Central memory CD8-positive, alpha-beta T cell (primary cell): Measurements from ENCODE around the gene CKS1B.

ENCODE experiments used
- ATAC-seq: fragments of 150-1000 bp; cut with Tn5 transposase; replicated peaks from 2 replicates; pipeline ENCODE4 v1.10.0; 2022; ENCODE audit warnings: mild to moderate bottlenecking, moderate FRiP score, moderate number of reproducible peaks; ENCODE audit not compliant: poor library complexity, severe bottlenecking; ENCODE audit errors: extremely low read depth
- DNase-seq, 2 donors: peaks; one replicate each; pipeline ENCODE4 v3.0.0; 2021; ENCODE audit warnings: low spot score in 2 of 2
- H3K27ac Mint-ChIP-seq: one replicate; pipeline ENCODE4 v1.8.0; 2022; ENCODE audit warnings: low read depth, mild to moderate bottlenecking, moderate library complexity, mixed read lengths
- H3K27me3 Mint-ChIP-seq: one replicate; pipeline ENCODE4 v1.8.0; 2022; ENCODE audit warnings: mixed read lengths
- H3K36me3 Mint-ChIP-seq: one replicate; pipeline ENCODE4 v1.8.0; 2022; ENCODE audit warnings: mild to moderate bottlenecking, moderate library complexity, mixed read lengths; ENCODE audit not compliant: insufficient read depth
- H3K4me1 Mint-ChIP-seq: one replicate; pipeline ENCODE4 v1.8.0; 2022; ENCODE audit warnings: mixed read lengths
- H3K4me3 Mint-ChIP-seq: one replicate; pipeline ENCODE4 v1.8.0; 2022; ENCODE audit warnings: mild to moderate bottlenecking, moderate library complexity, mixed read lengths
- H3K9me3 Mint-ChIP-seq: one replicate; pipeline ENCODE4 v1.8.0; 2022; ENCODE audit warnings: mixed read lengths

The CKS1B gene

DNA sequence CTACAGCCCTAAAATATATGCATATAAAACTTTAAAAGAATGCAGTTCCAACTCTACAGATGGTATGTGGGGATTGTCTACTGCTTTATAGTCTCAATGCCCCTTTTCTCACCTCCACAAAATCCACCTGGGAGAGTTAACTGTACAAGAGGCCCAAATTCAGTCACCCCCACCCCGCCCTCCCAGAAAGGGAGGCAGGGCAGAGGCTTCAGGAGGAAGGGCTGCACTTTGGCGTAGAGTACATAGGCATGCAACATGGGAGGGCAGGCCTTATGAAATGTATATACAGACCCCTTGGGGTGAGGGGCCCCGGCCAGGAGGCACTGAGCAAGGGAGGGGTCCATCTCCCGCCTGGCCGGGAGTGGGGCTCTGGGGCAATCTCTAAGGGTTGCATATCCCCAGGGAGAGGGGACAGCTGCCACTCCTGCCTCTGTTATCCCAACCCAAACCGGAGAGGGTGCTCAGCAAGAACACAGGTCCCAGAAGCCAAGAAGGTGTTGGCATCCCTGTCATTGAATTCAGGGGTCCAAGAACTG, 11.6 kb upstream of the CKS1B start:
- H3K36me3 Mint-ChIP-seq, result peaks cover 37% of the 10 kb centered on the region
- no peaks in the 10 kb centered on the region for H3K9me3 Mint-ChIP-seq
- ATAC-seq, result no peak
- DNase-seq, result no peak
- H3K27me3 Mint-ChIP-seq, result no peaks in the 10 kb centered on the region
- H3K4me3 Mint-ChIP-seq, result peak overlapping the region; percentile 81
- H3K27ac Mint-ChIP-seq, result peak overlapping the region; percentile 86
- peaks cover 26% of the 10 kb centered on the region for H3K4me1 Mint-ChIP-seq

DNA sequence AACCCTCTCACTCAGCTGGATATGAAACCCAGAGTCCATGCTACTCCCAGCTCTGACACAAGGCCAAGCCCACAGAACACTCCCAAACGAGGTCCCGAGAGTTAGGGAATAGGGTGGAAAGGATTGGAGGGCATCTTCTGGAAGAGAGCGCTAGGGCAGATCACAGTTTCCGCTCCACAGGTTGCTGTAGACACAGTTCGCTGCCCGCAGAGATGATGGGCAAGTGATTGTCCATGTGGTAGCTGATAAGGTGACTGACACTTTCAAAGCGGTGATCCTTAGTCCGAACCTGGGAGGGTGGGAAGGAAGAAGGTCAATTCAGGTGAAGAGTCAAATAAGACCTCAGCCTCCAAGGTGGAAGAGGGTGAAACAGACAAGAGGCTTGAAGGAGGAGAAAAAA, 10.8 kb upstream of the CKS1B start:
- Mint-ChIP-seq H3K36me3 (peaks cover 40% of the 10 kb centered on the region), H3K9me3 (no peaks in the 10 kb centered on the region), H3K27ac (no peak overlapping the region), H3K4me1 (peaks cover 33% of the 10 kb centered on the region), H3K27me3 (no peaks in the 10 kb centered on the region), H3K4me3 (no peak overlapping the region)
- DNase-seq (no peak), ATAC-seq (no peak)

DNA sequence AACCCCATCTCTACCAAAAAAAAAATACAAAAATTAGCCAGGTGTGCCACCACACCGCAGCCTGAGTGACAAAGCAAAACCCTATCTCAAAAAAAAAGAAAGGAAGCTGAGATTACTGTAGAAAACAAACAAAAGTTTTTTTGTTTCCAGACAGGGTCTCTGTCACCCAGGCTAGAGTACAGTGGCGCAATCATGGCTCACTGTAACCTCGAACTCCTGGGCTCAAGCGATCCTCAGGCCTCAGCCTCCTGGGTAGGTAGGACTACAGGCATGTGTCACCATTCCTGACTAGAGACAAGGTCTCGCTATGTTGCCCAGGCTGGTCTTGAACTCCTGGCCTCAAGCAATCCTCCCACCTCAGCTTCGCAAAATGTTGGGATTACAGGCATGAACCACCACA, 10.1 kb upstream of the CKS1B start:
- ATAC-seq, result no peak
- no peak for DNase-seq
- Mint-ChIP-seq H3K27ac (no peak overlapping the region), H3K27me3 (no peaks in the 10 kb centered on the region), H3K4me3 (no peak overlapping the region), H3K9me3 (no peaks in the 10 kb centered on the region), H3K4me1 (peaks cover 40% of the 10 kb centered on the region), H3K36me3 (peaks cover 42% of the 10 kb centered on the region)

DNA sequence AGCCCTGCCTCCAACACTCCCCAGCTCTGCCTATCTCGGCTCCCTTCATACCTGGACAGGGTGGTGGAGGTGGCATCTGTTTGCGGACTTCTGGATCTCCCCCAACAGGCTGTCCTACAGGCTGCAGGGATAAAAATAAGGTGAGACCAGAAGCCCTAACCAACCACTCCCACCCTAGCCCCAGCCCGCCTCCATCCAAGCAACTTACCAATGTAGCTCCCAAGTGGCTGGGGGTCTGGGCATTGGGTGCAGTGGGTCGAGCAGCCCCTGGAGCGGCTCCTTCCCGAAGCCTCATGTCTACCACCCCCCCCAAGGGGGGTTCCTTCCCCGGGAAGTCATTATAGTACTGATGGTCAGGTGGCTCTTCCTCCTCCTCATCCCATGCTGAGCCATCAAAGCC, 8.4 kb upstream of the CKS1B start:
- Mint-ChIP-seq H3K9me3 (no peaks in the 10 kb centered on the region), H3K27me3 (no peaks in the 10 kb centered on the region), H3K4me1 (peaks cover 39% of the 10 kb centered on the region), H3K4me3 (no peak overlapping the region), H3K27ac (no peak overlapping the region), H3K36me3 (peaks cover 40% of the 10 kb centered on the region)
- DNase-seq (no peak), ATAC-seq (no peak)

DNA sequence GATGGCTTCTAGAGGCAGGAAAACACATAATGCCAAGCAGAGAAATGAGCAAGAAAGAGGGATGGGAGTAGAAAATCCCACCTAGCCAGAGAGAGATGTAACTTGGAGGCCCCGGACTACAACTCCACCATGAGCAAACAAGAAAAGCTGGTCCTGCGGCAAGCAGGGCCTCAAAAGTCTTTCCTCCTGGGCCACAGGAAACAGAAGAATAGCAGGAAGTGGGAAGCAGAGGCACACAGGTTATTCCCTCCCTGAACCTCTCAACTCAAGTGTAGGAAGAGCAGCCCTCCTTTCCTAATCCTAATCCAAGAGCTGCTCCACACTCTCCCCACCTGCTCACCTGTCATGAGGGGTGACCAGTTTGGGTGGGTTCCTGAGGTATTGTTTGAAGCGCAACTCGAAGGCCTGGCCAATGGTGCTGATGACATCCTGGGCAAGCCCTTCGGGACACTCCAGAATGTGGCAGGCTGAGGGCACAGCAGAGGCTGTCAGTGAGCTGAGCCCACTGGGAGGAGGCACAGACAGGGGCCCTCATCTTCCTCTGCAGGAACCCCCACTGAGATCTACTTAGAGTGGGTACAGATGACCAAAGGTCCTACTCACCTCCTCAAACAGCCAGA, 7.0 kb upstream of the CKS1B start:
- ATAC-seq, result no peak
- no peak overlapping the region for H3K4me3 Mint-ChIP-seq
- H3K27ac Mint-ChIP-seq, result no peak overlapping the region
- H3K27me3 Mint-ChIP-seq, result no peaks in the 10 kb centered on the region
- no peak for DNase-seq
- H3K36me3 Mint-ChIP-seq, result peaks cover 34% of the 10 kb centered on the region
- H3K9me3 Mint-ChIP-seq, result no peaks in the 10 kb centered on the region
- H3K4me1 Mint-ChIP-seq, result peaks cover 46% of the 10 kb centered on the region

DNA sequence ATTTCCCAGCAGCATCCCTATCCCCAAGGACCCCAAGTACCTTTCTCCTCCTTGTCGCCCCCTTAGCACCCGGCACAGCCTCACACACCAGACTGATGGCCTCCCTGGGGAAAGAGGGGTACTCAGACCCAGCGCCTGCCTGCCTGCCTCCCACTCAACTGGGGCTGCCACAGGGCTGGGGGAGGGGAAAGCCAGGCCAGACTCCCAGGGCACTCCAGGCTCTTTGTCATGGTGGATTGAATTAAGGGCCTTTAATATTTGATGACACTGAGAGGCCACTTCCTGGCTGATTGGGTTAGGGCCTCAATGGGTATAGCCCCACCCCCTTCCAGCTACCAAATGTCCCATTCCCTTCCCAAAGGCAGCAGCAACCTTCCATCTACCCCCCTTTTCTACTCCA, 5.8 kb upstream of the CKS1B start:
- Mint-ChIP-seq H3K36me3 (peaks cover 30% of the 10 kb centered on the region), H3K4me1 (peaks cover 45% of the 10 kb centered on the region), H3K27ac (peak overlapping the region; percentile 72)

DNA sequence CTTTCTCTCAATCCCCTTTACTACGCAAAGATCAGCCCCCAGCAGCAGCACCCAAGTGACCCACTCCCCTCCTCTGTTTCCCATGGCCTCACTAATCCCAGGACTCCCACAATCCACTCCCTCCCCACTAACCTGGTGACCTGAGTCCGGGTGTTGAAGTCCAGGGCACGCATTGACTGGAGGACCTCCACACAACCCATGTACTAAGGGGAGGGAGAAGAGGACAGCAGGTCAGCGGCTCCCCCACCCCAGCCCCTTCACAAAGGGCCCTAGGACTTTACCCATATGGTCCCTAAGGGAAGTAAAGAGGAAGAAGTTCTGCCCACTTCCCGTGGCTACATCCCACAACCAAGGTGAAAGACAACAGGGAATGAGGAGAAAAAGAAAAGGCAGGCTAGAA, 5.2 kb upstream of the CKS1B start:
- peak overlapping the region; percentile 72 for H3K27ac Mint-ChIP-seq
- H3K27me3 Mint-ChIP-seq, result no peaks in the 10 kb centered on the region
- ATAC-seq (no peak), DNase-seq (no peak)
- H3K4me1 Mint-ChIP-seq, result peaks cover 42% of the 10 kb centered on the region
- H3K36me3 Mint-ChIP-seq, result peaks cover 26% of the 10 kb centered on the region
- H3K4me3 Mint-ChIP-seq, result no peak overlapping the region
- H3K9me3 Mint-ChIP-seq, result no peaks in the 10 kb centered on the region

More for the DNA sequence above, 5.8 kb upstream of the CKS1B start:
- no peak overlapping the region for H3K4me3 Mint-ChIP-seq
- no peaks in the 10 kb centered on the region for H3K27me3 Mint-ChIP-seq
- H3K9me3 Mint-ChIP-seq, result no peaks in the 10 kb centered on the region
- ATAC-seq, result no peak
- no peak for DNase-seq

DNA sequence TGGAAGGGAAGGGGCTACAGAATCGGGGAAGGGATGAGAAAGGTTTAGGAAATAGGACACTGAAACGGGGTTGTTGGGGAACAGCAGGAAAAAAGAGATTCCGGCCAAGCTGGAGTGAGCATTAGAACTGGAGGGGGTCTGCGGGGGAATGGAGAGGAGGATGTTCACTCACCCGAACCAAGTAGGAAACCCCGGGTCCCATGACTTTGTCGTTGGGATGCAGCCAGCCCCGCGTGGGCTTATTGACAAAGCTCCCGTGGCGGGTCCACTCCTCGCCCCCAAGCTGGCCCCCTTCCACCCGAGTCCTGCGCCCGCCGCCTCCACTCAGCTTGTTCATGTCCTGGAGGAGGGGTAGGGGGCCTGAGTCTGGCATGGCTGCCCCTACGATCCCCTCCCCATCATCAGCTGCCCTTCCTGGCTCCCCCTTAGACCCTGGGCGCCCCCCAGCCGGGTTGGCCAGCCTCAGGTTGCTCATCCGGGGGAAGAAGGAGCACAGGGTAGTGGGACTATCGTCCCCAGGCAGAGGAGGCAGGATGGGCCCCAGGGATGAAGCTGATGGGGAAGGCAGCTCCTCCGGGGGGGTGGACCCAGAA, 4.5 kb upstream of the CKS1B start:
- no peak for ATAC-seq
- Mint-ChIP-seq H3K27me3 (no peaks in the 10 kb centered on the region), H3K36me3 (peaks cover 22% of the 10 kb centered on the region), H3K9me3 (no peaks in the 10 kb centered on the region), H3K27ac (peak overlapping the region; percentile 72), H3K4me3 (no peak overlapping the region), H3K4me1 (peaks cover 42% of the 10 kb centered on the region)
- DNase-seq, result no peak

DNA sequence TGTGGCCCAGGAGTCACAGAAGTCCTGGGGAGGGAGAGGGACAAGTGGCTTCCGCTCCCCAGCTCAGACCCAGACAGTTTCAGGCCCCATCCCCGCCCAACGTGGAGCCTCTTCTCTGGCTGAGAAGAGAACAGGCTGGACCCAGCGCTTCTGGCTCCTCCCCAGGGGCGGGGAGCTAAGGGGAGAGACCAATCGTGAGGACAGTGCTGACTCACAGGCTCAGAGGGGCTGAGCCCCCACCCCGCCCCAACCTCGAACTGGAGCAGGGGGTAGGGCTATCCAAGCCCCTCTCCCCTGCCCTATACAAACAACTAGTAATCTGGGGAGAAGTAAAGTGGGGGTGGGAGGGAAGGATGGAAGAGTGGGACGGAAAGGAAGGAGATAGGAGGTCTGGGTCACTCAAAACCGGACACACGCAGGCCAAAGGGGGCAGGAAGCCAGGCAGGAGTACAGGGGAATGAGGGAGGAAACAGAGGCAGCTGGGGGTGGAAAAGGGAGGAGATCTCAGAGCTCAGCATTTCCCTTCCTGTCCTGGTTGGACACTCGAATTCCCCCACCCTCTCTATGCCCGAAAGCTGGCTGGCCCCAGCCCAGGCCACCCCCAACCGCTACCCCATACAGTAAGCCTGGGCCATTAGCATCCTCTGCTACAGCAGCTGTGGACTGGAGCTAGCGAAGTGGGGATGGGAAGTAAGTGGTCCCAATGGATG, 3.7 kb upstream of the CKS1B start, which contains the start of gene SHC1:
SHC1 (minus strand) TSS at position 117 of the 710 bp plus-strand sequence. CDS start 221 bp downstream, outside the sequence.
- Mint-ChIP-seq H3K27me3 (no peaks in the 10 kb centered on the region), H3K9me3 (no peaks in the 10 kb centered on the region), H3K4me3 (peak within 1 kb of the TSS; percentile 29), H3K4me1 (peaks cover 42% of the 10 kb centered on the region), H3K27ac (peak within 1 kb of the TSS; percentile 72), H3K36me3 (peaks cover 19% of the 10 kb centered on the region)
- ATAC-seq (no peak), DNase-seq (no peak)

DNA sequence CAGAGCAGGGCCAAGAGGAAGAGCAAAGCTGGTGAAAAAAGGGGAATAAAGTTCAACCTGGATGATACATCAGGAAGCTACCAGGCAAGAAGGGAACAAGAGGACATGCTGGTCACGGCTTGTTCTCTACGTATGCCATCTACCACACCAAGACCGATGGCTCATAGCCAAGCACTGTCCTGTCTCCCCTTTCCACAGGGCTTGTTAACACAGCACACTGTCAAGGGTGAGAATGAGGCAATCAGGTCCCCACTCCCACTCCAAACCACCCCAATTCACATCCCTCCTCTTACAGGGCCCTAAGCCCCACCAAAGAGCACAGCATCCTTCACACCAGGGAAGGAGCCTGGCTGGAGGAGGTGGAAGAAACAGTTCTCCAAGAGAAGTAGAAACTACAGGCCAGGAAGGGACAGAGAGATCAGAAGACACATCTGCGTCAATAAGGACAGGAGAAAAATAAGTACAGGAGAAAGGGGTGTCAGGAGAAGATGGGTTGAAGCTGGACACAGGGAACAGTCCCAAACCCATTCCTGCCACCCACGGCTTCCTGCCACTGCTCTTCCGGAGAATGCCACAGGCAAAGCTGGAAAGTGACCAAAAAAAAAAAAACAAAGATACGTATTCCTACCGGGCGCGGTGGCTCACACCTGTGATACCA, 3.0 kb upstream of the CKS1B start:
- ATAC-seq, result no peak

DNA sequence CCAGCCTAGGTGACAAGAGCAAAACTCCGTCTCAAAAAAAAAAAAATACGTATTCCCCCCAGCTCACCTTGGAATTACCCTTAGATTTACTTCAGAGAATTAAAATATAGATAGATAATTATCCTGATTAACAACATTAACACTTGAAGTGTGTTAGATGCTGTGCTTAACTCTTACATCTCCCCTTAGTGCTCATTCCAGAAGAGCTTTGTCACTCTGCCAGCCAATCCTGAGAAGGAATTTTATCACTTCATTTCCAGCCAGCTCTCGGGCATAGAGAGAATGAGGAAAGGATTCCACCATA, 2.3 kb upstream of the CKS1B start:
- no peaks in the 10 kb centered on the region for H3K9me3 Mint-ChIP-seq
- H3K4me3 Mint-ChIP-seq, result no peak overlapping the region
- H3K36me3 Mint-ChIP-seq, result peaks cover 14% of the 10 kb centered on the region
- ATAC-seq, result no peak
- no peaks in the 10 kb centered on the region for H3K27me3 Mint-ChIP-seq
- peaks cover 42% of the 10 kb centered on the region for H3K4me1 Mint-ChIP-seq
- no peak for DNase-seq
- no peak overlapping the region for H3K27ac Mint-ChIP-seq

More for the DNA sequence above, 3.0 kb upstream of the CKS1B start:
- no peak for DNase-seq
- Mint-ChIP-seq H3K27me3 (no peaks in the 10 kb centered on the region), H3K27ac (peak overlapping the region; percentile 72), H3K36me3 (peaks cover 17% of the 10 kb centered on the region), H3K4me3 (peak overlapping the region; percentile 29), H3K9me3 (no peaks in the 10 kb centered on the region), H3K4me1 (peaks cover 42% of the 10 kb centered on the region)

DNA sequence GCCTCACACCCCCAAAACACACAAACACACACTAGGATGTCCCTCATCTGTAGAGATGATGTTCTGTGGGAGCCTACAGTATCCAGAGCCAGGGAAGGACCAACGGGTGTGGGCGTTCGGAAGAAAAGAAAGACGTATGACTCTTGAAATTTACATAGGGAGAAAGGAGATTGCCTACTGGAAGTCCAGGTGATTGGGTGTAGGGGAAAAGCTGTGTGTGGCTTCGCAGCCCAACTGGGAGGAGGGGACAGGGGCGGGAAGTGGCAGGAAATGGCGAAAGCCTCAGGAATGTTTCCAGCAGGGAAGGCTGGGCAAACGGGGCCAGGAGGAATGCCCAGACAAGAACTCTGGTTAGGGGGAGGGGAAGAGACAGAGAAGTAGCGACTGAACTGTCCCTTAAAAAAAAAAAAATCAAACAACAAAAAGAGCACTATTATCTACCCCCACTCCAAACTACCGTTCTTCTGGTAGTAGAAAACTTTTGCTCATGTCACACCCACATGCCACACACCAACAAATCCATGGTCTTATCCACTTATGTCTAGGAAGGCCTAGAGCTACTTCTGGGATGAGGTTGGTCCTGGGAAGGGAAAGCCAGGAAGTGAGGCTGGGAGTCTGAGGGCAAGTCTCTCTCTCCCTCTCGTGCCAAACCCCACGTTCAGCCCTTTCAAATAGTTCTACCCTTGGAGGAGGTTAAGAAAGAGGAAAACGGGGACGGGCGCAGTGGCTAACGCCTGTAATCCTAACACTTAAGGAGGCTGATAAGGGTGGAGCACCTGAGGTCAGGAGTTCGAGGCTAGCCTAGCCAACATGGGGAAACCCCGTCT, 1.8 kb upstream of the CKS1B start:
- no peak overlapping the region for H3K4me3 Mint-ChIP-seq
- H3K27ac Mint-ChIP-seq, result no peak overlapping the region
- no peak for ATAC-seq
- no peaks in the 10 kb centered on the region for H3K27me3 Mint-ChIP-seq
- no peak for DNase-seq
- no peaks in the 10 kb centered on the region for H3K9me3 Mint-ChIP-seq
- peaks cover 12% of the 10 kb centered on the region for H3K36me3 Mint-ChIP-seq
- H3K4me1 Mint-ChIP-seq, result peaks cover 42% of the 10 kb centered on the region
